ENCODE data around the gene ELL2. TPM values are rescaled to one million over a fixed set of nuclear protein-coding genes. Genes with fewer than 3 reads are reported as not detected.

The ELL2 gene
- polyA plus RNA-seq, 3 donors, result 9.7 to 17.0 (median 13.0) TPM

DNA sequence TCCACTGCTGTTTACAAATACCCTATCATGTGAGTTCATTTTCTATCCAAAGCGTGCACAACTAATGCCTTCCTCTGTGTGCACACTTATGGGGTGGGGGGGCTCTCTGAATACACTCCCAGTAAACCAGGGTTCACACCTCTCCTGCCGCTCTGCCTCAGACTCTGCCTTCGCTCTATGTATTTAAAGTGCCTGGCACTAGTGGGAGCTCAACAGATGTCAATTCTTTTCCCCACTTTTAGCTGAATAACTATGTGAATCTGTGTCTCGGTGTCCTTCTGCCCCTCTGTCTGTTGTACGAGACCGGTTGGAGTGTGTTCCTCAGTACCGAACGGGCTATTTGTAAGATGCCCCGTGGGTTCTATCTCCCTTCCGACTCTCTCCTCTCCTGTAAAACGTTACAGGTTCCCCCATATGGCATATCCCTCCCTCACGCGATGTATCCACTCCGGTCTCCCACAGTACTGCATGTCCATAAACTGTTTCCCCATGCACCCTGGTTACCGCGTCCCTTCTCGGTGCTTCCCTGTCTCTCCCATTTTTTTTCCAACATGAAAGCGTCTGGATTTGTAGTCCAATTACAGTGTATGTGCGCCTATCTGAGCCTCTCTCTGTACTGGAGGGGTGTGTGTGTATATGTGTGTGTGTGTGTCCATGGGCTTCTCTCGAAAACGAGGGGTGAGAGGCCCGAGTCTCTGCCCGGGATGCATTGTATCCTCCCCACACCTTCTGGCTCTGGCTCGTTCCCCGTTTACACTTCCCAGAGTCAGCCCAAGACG, 1.6 kb downstream of the ELL2 start:
- peak in 7 of 11 donors; percentile 8 to 35 (median 15) for DNase-seq (ENCODE audit: extremely low read depth in 1 of 11, low read depth in 9 of 11, low spot score in 4 of 11)

DNA sequence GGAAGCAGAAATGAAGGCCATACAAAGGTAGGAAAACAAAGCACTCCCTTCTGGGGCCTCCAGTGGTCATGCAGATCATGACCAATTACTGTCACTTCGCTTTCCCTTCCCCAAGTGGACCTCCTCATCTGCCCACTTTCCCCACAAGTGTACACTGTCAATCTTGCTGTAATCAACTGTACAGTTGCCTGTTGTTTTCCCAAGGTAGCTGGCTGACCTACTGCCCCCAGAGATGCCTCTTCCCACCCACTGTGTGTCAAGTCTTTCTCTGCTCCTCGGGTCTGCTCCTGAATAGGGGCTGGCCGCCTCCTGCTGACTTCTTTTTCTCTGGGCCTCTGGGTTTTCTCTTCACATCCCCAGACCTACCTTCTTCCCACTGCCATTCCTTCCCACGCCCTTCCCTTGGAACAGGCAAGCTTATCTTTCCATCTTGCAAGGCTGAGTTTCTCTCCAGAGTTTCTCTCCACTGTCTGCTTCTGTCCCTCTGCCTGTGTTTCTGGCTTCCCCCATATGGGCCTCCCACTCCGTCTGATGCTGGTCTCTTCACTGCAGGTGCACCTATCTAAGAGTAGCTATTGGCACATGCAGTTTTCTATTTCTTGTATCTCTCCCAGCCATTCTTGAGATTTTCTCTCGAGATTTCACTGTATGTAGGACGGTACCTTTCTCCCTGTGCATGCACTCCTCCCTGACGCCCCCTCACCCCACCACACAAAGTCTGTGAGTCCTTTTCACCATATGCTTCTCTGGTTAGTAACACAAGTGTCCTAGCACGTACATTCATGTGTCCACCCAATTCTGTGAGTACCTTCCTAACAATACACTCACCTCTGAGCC, 2.4 kb downstream of the ELL2 start:
- DNase-seq (ENCODE audit: extremely low read depth in 1 of 11, low read depth in 9 of 11, low spot score in 4 of 11), result no peak

DNA sequence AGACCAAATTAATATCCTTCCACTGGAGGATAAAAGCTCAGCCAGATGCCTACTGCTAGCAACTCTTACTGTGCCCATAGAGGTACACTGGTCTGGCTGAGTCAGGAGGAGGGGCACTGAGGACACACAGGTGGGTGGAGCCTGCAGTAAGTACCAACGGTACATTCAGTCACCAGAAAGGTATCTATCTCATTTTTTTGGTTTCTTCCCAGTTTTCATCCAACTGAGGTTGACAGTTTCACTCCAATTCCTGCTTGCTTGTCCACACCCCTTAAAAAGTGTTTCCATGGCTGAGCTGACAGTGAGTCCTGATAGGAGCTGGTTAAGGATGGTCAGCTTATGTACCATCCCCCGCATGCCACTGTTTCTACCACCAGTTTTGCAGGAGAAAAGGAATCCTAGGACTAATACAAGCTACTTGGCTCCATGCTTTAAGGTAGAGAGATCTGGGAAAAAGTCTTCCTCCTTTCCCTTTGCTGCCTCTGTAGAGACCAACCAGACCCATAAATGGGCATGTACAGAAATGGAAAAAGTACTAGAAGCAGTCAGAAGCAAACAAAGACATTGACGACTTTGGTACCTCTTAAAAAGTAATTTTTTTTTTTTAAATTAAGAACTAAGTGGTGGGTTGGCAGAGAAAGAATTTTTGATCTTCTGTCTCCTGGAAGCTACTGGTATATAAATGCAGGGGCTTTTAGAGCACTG, 3.2 kb downstream of the ELL2 start:
- DNase-seq (ENCODE audit: extremely low read depth in 1 of 11, low read depth in 9 of 11, low spot score in 4 of 11), result no peak

DNA sequence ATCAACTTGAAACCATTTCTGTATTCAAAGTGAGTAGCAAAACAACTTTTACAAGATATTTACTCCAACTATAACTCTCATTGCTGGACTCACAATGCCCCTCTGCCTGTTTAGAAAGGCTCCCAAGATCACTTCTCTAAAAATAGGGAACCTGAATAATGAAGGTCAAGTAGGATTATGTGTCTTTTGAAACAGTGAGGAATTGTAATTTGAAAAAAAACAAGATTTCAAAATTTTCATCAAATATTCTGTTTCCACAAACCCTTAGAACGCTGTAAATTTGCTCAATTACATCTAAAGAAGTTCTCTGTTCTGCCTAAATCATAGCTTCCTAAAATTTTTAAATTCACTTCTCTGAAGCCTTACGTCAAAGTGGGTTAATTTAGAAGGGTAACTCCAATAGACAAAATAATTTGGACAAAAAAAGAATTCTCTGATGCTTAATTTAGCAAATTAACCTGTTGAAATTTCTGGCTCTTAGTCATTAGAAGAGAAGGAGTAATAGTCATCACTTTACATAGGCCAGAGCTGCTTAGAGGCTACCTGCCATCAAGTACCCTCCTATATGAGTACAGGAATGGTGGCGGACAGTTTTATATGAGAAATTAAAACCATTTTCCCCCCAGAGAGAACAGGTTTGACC, 4.0 kb downstream of the ELL2 start:
- no peak for DNase-seq (ENCODE audit: extremely low read depth in 1 of 11, low read depth in 9 of 11, low spot score in 4 of 11)

DNA sequence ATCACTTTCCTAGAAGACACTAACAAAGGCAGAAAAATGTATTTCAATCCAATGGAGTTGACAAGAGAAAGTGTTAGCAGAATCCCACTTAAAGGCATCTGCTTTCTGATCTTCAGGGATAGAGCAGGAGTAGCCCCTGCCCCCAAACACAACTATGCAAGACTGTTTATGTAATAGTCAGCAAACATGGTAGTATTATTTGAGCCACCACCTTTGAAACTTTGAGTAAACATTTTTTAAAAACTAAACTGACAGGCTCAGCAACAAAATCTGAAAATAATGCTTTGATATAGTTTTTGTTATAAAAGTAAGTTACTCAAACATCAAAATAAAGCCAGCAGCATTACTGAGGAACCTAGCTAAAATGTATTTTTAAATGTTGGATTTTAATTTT, 4.8 kb downstream of the ELL2 start:
- no peak for DNase-seq (ENCODE audit: extremely low read depth in 1 of 11, low read depth in 9 of 11, low spot score in 4 of 11)

DNA sequence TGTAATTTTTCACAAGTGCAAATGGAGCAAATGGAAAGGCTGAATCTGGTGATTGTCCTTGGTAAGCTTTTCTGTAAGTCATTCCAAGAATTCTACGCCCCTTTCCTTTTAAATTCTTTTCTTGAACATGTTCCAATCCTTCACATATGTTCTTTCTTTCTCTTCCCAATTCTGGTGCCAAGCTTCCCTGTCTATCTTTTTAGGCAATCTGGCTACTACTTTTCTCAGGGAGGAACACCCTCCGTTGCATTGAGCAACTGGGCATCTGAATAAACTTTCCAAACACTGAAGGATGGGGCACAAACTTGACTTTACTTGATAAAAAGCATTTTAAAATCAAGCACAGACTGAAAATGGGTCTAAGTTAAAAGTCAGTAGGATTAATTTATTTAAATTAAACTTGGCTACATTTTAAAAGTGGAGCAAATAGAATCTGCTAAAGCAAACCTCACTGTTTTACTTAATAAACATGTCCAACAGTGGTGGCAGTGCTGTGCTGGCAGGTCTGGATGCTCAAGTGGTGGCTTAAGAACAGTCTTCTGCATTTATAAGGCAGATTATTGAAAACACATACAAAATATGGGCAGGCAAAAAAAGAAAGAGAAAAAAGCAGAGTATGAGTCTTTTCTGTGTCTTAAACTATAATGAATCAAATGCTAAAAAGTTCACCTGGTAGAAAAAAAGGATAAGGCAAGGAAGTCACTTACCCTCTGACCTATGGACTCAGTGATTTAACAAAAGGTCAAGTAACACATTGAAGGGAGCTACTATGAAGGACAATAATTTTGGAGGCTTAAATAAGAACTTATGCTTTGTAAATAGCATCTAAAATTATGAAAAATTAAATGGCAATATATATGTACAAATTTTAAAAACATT, 5.4 kb downstream of the ELL2 start:
- no peak for DNase-seq (ENCODE audit: extremely low read depth in 1 of 11, low read depth in 9 of 11, low spot score in 4 of 11)

DNA sequence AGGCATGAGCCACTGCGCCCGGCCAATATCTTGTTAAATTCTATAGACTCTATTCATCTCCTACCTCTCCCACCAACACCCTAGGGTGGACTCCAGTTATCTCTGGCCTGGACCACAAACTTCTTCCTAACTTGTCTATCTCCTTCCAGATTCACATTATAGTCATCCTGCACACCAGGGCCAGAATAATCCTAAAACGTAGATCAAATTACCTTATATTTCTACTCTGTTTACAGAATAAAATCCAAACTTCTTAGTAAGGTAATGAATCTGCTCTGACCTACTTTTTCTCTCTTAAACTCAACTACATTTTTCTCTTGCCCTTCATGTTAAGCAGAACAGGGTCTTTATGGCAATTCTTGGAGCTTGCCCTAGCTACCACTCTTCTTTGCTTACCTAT, 6.9 kb downstream of the ELL2 start:
- DNase-seq (ENCODE audit: extremely low read depth in 1 of 11, low read depth in 9 of 11, low spot score in 4 of 11), result no peak

DNA sequence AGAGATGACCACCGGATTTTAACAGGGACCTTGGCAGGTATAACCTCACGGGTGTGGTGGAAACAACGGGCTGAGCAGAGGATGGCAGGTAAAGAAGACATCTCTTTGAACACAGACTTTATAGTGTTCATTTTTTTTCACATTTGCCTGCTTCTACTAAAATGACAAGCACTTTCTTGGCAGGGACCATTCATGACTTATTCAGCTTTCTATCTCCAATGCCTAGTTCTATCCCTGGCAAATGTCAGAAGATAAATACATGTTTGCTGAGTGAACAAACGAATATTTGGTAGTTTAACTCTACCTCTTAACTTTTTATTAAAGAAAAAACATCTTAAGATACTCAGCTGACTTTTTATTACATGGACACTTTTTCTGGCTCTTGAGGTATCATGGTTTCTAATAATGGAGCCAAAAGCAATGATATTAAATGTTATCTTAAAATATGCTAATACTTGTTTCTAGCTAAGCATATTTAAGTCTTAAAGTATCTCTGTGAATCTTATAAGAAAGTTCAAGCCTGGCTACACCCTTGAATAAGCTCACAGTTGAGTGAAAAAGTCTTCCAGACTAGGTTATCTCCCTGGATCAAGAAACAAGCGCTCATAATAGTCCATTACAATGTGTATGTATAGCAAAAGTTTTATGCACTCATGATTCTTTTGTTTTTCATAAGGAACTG, 8.5 kb downstream of the ELL2 start:
- DNase-seq (ENCODE audit: extremely low read depth in 1 of 11, low read depth in 9 of 11, low spot score in 4 of 11), result no peak

DNA sequence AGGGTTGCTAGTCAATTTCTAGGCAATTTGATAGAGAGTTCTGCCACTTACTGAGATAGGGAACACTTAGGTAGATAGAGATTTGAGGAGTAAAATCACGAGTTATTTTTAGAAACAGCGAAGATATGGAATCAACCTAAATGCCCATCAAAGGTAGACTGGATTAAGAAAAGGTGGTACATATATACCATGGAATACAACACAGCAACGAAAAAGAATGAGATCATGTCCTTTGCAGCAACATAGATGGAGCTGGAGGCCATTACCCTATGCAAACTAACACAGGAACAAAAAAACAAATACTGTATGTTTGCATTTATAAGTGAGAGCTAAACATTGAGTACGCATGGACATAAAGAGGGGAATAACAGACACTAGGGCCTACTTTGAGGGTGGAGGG, 9.7 kb downstream of the ELL2 start:
- DNase-seq (ENCODE audit: extremely low read depth in 1 of 11, low read depth in 9 of 11, low spot score in 4 of 11), result no peak

DNA sequence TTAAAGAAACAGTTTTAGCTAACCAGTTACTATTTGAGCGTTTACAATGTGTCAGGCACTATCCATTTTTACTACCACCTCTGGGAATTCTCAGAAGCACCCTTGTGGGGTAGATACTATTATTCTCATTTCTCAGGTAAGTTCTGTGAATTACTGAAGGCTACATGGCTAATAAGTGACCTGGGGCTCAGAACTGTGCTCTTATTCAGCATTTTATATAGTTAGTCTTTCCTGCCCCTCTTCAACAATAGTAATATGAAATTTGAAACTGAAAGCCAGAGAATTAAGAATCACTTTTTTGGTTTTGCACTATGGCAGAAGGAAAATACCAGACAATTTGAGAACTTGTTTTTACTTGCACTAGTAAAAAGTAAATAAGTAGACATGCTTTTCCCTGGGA, 11.8 kb downstream of the ELL2 start:
- no peak for DNase-seq (ENCODE audit: extremely low read depth in 1 of 11, low read depth in 9 of 11, low spot score in 4 of 11)

DNA sequence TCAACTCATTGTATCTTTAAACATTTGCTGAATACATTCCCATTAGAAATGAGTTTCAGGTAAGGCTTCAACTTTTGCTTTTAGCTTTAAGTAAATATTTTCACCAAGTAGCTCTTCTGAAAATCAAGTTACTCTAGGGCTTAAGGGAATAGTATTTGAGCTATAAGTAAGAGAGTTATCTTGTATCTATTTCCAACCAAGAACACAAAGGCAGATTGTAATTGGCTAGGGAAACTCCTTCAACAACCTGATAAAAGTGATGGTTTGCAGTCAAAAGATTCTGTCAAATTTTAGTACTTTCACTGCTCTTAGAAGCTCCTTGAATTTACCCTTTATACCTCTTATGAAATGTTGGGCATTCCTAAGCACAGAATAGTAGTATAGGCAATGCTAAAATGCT, 13.0 kb downstream of the ELL2 start:
- no peak for DNase-seq (ENCODE audit: extremely low read depth in 1 of 11, low read depth in 9 of 11, low spot score in 4 of 11)

DNA sequence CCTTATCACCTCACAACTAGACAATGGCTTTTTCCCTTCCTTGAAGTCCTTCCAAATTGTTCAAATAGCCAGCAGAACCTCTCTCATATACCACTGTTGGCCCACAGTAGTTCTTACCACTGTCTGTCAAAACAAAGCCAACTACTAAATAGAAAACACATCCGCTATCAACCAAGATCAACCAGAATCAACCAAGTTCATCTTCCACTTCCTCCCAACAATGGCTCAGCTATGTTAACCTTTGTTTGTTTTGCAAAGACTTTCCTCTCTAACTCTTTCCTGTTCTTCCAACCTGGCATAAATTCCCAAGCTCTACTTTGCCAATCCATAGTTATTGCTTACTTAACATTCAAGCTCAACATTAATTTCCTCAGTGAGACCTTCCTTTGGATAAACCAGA, 15.2 kb downstream of the ELL2 start:
- no peak for DNase-seq (ENCODE audit: extremely low read depth in 1 of 11, low read depth in 9 of 11, low spot score in 4 of 11)

DNA sequence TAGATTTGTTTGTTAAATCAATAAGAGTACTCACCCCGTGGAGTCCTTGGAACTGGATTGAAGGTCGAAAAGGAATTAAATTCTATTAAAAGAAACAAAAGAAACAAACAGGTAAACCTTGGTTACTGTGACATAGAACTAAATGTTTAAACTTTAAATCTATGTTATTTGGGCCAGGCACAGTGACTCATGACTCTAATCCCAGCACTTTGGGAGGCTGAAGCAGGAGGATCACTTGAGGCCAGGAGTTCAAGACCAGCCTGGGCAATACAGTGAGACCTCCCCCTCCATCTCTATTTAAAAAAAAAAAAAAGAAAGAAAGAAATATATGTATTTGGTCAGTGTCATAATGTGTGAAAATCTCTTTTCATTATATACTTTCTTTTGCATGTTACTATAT, 18.7 kb downstream of the ELL2 start:
- no peak for DNase-seq (ENCODE audit: extremely low read depth in 1 of 11, low read depth in 9 of 11, low spot score in 4 of 11)

DNA sequence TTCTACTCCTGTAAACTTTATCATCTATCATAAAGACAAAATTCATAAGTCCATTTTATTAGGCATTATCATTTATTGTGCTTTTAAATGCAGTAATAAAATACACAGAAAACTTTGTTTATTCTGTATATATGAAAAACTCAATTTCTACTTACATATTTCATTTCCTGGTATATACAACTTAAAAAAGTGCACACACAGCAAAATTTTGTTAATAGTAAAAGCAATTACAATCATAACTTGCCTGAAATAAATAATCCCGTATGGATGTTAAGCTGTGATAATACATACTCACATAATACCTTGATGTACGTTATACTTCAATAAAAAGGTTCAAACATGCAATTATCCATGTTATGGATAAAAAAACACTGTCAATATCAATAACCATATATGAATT, 19.2 kb downstream of the ELL2 start:
- no peak for DNase-seq (ENCODE audit: extremely low read depth in 1 of 11, low read depth in 9 of 11, low spot score in 4 of 11)

DNA sequence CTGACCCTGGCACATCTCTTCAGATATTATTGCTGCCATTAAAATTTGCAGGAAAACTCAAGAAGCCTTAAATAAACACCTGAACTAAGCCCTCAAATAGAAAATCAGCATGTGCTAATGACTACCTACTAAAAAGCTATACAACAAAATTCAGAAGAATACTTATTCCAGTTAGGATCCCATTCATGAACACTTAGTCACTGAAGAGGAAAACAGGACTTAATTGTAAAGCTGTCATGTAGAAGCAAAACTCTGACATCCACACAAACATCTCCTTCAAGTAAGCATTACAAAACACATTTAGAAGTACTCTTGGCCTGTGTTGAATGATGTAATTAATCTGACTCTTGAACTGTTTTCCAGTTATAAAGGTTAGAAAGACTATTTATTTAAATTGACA, 19.9 kb downstream of the ELL2 start:
- DNase-seq (ENCODE audit: extremely low read depth in 1 of 11, low read depth in 9 of 11, low spot score in 4 of 11), result no peak

DNA sequence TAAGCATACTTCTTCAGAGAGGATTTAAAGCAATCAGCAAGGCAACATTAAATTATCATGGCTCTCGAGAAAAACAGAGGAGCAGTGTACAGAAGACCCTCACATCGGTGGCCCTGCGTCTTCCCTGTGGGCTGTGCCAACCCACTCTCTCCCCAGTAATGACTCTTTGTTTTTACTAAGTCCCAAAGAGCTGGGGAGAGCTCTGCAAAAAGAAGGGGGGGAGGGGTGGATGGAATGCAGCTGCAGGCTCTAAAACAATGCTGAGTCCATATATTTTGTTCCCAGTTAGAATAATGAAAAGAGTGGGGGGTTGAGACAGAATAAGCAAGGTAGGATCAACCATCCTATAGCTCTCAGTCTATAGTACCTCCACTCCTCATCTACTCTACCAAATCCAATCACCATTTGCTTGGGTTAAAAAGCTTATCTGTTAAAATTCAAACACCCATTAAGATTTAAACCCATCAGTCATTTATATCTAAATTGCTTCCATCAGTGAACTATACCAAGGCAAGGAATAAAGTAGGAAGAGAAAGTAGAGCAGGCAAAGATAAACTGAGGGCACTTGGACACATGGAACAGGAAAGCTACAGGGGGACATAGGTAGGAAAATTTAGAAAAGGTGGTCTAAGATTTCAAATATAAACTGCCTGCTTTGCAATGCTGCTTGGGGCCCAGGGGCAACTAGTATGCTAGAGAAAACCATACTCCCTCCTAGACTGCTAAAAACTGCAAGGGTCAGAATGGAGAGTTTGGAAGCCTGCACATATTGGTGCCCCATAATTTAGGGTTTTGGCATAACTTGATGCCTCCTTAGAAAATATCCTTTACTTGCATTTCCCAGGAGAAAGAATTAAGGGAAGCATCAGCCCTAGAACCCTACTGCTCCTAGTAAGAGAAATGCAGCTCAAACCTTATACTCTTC, 20.6 kb downstream of the ELL2 start:
- peak in 1 of 11 donors; percentile 8 for DNase-seq (ENCODE audit: extremely low read depth in 1 of 11, low read depth in 9 of 11, low spot score in 4 of 11)

DNA sequence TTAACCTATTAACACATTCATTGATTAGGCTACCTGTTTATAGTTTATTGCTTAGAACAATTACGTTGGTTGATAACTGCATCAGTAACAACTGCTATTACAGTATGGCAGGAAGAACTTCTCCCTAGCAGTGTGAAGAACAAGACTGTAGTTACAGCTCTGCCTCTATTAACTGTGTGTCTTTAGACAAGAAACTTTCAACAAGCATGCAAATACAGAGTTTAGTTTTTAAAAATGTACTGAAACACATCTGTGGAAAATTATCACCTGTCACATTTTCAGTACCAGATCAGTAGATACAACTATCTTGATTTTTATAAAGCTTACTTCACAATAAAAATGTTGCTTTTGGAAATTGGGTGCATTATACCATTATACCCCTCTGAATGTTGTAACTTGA, 22.2 kb downstream of the ELL2 start:
- no peak for DNase-seq (ENCODE audit: extremely low read depth in 1 of 11, low read depth in 9 of 11, low spot score in 4 of 11)

Measured in renal cortex interstitium (tissue), 11 donors.